K562 treated with DMSO at 1 percent for 4 hours (cell line): ENCODE data around the gene LYSMD1. TPM values are rescaled to one million over a fixed set of nuclear protein-coding genes. Genes with fewer than 3 reads are reported as not detected.

Experiments used
- total RNA-seq: library from RNA; unstranded; fragments of 300-600 nt; gene quantifications from 2 replicates; pipeline ENCODE4 v1.2.3, GENCODE V29; 2022; ENCODE audit not compliant: insufficient read depth

Gene LYSMD1
- 1.6 and 3.4 TPM in 2 replicates for total RNA-seq

DNA sequence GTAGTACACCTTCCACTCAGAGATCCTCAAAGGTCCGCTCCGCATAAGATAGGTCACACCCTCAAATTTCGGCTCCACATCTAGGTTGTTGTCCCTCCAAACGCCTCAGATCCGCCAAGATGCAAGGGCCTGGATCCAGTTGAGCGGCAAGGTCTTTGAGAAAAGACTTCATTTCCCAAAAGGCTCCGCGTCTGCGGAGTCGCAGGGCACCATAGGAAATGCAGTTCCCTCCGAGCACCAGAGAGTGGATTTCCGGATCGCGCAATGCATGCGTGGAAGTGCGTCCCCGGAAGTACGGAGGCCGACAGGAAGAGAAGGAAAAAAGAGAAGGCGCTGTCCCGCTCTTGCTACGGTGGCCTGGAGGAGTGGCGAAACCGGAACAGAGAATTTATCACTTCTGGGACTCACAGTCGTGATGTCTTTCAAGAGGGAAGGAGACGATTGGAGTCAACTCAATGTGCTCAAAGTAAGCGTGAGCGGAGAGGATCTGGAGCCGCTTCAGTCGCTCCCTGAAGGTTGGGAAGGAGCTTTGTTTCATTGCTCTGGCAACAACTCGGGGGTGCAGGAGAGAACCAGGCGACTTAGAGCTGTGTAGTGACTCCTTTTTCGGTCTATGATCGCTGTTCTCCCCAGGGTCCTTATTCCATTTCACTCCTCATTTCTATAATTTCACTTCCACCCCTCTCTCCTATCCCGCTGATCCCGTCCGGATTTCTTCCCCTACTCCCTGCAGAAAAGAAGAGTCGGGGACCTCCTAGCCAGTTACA is at the start of gene LYSMD1, which contains the start of gene SCNM1:
Gene LYSMD1, minus strand, starts transcription at position 165 of the 767 bp plus-strand sequence. CDS start 644 bp downstream, outside the sequence.
Gene SCNM1, plus strand, starts transcription at position 407 of the 767 bp plus-strand sequence. Its CDS starts 9 bp downstream, at position 416.

GRCh38 chr1:151198254-151199127 is 32.8 kb upstream of the LYSMD1 start, which contains the start of gene PIP5K1A:
PIP5K1A (plus strand) TSS chr1:151198552; CDS start chr1:151198997, 445 bp downstream.

GRCh38 chr1:151189637-151190445 is 24.1 kb upstream of the LYSMD1 start, which contains the start of gene VPS72:
VPS72 (minus strand) TSS chr1:151190197; CDS start chr1:151190121, 76 bp downstream.

DNA sequence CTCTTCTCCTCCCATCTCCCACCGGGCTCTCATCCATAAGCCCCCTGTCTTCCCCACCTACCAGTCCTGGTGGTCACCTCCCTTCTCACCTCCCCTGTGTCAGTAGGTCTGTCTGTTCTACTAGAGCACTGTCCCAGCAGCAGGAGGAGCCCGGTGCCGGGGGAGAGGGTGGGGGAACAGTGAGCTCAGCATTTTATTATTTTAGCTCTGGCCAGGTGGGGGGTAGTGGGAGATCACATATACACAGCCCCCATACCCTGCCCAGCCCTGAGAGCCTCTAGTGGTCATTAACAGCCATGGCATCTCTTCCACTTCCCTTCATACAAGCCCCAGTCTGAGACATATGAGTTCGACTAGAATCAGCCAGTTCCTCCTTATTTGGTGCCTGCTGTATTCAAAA is 10.2 kb upstream of the LYSMD1 start, which contains the start of gene TMOD4:
Gene TMOD4, minus strand, starts transcription at position 119 of the 400 bp plus-strand sequence. CDS start 1,106 bp downstream, outside the sequence.

GRCh38 chr1:151156515-151156819 is 9.2 kb downstream of the LYSMD1 start, which contains the start of gene TNFAIP8L2:
TNFAIP8L2 (plus strand) TSS chr1:151156649; CDS start chr1:151158698, 2,049 bp downstream.

DNA sequence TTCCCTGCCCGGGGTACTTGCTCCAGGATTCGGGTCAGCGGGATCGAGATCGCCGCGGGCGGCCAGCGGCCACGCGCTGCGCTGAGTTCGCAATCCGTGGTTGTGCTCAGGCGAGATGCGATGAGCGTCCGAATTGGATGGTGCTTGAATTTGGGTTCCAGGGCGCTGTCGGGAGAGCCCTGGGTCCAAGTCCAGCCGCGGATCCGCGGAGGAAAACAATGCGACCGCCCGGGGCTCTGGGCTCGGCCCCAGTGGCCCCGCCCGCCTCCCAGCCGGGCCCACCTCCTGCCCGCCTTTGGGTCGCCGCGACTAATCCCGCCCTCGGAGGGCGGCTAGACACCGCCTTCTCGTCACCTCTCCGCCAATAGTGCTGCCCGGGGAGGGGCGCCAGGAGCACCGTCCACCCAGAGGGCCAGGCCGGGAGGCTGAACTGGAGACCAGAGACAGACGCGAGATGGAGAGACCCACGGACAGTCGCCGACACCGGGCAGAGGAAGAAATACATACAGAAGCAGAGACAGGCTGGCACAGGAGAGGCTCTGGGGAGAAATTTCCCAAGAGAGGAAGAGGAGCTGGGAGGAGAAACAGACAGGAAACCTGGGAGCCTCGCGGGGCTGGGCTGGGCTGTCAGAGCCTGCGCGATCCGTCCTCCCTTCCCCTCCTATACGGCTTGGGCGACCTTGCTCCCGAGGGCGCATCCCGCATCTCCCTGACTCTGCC is 19.1 kb downstream of the LYSMD1 start, which contains the start of gene SEMA6C:
Gene SEMA6C, minus strand, starts transcription at position 220 of the 720 bp plus-strand sequence. CDS start 4,010 bp downstream, outside the sequence.

Other genes with a start within 250 kb of the LYSMD1 start
- gene SETDB1, start 239.5 kb downstream of the LYSMD1 start, total RNA-seq: 12.7 and 16.5 TPM in 2 replicates
- gene CERS2, start 191.1 kb downstream of the LYSMD1 start, total RNA-seq: 178 and 212 TPM in 2 replicates
- 1.9 and 2.9 TPM in 2 replicates for gene ANXA9, start 183.6 kb downstream of the LYSMD1 start, total RNA-seq
- gene MINDY1, start 159.0 kb downstream of the LYSMD1 start, total RNA-seq: 8.5 and 11.2 TPM in 2 replicates
- 9.7 and 13.9 TPM in 2 replicates for gene PRUNE1, start 157.5 kb downstream of the LYSMD1 start, total RNA-seq
- 0.73 and 2.2 TPM in 2 replicates for gene BNIPL, start 129.3 kb downstream of the LYSMD1 start, total RNA-seq
- 2.8 and 3.7 TPM in 2 replicates for gene C1orf56, start 118.2 kb downstream of the LYSMD1 start, total RNA-seq
- 37.7 and 44.2 TPM in 2 replicates for gene CDC42SE1, start 106.3 kb downstream of the LYSMD1 start, total RNA-seq
- gene MLLT11, start 105.5 kb downstream of the LYSMD1 start, total RNA-seq: 6.1 TPM in 2 replicates
- gene GABPB2, start 95.1 kb downstream of the LYSMD1 start, total RNA-seq: 3.3 and 5.0 TPM in 2 replicates
- gene SEMA6C, start 19.3 kb downstream of the LYSMD1 start, total RNA-seq: 2.6 and 4.4 TPM in 2 replicates
- gene TNFAIP8L2, start 9.3 kb downstream of the LYSMD1 start, total RNA-seq: not detected in 2 replicates
- gene SCNM1, start 242 bp upstream of the LYSMD1 start, total RNA-seq: 37.1 and 44.6 TPM in 2 replicates
- gene TMOD4, start 10.1 kb upstream of the LYSMD1 start, total RNA-seq: 3.8 TPM in 1 of 2 replicates, not detected in the other
- gene VPS72, start 24.3 kb upstream of the LYSMD1 start, total RNA-seq: 58.4 and 60.6 TPM in 2 replicates
- gene PIP5K1A, start 32.6 kb upstream of the LYSMD1 start, total RNA-seq: 17.1 and 23.3 TPM in 2 replicates
- 281 and 328 TPM in 2 replicates for gene PSMD4, start 88.8 kb upstream of the LYSMD1 start, total RNA-seq
- 32.1 and 35.0 TPM in 2 replicates for gene ZNF687, start 116.4 kb upstream of the LYSMD1 start, total RNA-seq
- 45.5 and 52.6 TPM in 2 replicates for gene PI4KB, start 161.5 kb upstream of the LYSMD1 start, total RNA-seq
- gene RFX5, start 181.3 kb upstream of the LYSMD1 start, total RNA-seq: 16.9 TPM in 2 replicates
- 38.9 and 48.8 TPM in 2 replicates for gene SELENBP1, start 206.8 kb upstream of the LYSMD1 start, total RNA-seq
- 440 and 455 TPM in 2 replicates for gene PSMB4, start 233.7 kb upstream of the LYSMD1 start, total RNA-seq